Activated T-helper 1 cell treated with anti-CD3 and anti-CD28 coated beads, Interleukin-2, amount 50 U/mL, for 16 hours (primary cell): ENCODE data around the gene KRT3.

Experiments used
- DNase-seq, 2 donors: peaks; one replicate each; pipeline ENCODE4 v3.0.0-alpha.2; 2020; ENCODE audit warnings: low read depth in 1 of 2, low spot score in 1 of 2

Gene KRT3

GRCh38 chr12:52740584-52740983 is 55.3 kb downstream of the KRT3 start:
- no peak for DNase-seq

GRCh38 chr12:52739963-52740362 is 56.0 kb downstream of the KRT3 start:
- DNase-seq, result no peak
